ENCODE measurements around the gene LCN10. TPM values are rescaled to one million over a fixed set of nuclear protein-coding genes. Genes with fewer than 3 reads are reported as not detected.
A peak's percentile ranks its signal among the peaks of the same experiment; 100 is the strongest.

The LCN10 gene
- total and polyA plus RNA-seq, 2 of the 13 experiments (the other 11 are each of a cell fraction or from before 2014, with no cell fraction given) = 0.53 to 0.61 TPM

DNA sequence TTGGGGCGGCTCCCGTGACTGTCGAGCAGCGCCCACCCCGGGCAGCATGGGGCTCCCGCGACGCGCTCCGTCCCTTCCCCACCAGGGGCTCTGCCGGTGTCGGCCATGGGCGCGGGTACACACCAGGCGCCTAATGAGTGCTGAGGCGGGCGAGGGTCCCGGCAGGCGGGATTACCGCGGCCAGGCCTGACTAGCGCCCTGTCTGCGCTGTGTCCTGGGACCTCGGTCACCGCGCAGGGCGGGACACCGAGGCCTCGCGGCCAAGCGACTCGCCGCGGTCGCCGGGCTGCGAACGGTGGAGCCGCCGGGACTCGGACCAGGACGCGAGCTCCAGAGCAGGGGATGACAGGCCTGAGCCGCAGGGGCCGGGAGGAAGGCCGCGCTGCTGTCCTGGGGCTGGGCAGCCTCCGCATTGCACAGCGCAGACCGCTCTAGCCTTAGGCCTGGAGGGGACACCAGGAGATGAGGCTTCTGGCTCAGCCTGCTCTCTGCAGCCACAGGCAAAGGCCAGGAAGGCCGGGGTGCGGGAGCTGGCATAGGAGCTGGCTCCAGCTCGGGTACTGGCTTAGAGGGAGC, 14.1 kb downstream of the LCN10 start (continued):
- TF ChIP-seq, protein P1, sequence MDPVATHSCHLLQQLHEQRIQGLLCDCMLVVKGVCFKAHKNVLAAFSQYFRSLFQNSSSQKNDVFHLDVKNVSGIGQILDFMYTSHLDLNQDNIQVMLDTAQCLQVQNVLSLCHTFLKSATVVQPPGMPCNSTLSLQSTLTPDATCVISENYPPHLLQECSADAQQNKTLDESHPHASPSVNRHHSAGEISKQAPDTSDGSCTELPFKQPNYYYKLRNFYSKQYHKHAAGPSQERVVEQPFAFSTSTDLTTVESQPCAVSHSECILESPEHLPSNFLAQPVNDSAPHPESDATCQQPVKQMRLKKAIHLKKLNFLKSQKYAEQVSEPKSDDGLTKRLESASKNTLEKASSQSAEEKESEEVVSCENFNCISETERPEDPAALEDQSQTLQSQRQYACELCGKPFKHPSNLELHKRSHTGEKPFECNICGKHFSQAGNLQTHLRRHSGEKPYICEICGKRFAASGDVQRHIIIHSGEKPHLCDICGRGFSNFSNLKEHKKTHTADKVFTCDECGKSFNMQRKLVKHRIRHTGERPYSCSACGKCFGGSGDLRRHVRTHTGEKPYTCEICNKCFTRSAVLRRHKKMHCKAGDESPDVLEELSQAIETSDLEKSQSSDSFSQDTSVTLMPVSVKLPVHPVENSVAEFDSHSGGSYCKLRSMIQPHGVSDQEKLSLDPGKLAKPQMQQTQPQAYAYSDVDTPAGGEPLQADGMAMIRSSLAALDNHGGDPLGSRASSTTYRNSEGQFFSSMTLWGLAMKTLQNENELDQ (CRISPR knock-in tag; IDR thresholded peaks at IDR 0.05; ENCODE audit: borderline replicate concordance) = no peak
- TF ChIP-seq, protein P2, sequence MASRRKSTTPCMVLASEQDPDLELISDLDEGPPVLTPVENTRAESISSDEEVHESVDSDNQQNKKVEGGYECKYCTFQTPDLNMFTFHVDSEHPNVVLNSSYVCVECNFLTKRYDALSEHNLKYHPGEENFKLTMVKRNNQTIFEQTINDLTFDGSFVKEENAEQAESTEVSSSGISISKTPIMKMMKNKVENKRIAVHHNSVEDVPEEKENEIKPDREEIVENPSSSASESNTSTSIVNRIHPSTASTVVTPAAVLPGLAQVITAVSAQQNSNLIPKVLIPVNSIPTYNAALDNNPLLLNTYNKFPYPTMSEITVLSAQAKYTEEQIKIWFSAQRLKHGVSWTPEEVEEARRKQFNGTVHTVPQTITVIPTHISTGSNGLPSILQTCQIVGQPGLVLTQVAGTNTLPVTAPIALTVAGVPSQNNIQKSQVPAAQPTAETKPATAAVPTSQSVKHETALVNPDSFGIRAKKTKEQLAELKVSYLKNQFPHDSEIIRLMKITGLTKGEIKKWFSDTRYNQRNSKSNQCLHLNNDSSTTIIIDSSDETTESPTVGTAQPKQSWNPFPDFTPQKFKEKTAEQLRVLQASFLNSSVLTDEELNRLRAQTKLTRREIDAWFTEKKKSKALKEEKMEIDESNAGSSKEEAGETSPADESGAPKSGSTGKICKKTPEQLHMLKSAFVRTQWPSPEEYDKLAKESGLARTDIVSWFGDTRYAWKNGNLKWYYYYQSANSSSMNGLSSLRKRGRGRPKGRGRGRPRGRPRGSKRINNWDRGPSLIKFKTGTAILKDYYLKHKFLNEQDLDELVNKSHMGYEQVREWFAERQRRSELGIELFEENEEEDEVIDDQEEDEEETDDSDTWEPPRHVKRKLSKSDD (CRISPR knock-in tag; IDR thresholded peaks at IDR 0.05; ENCODE audit: low read depth) = no peak
- no peak for TF ChIP-seq SKI (IDR thresholded peaks at IDR 0.05; ENCODE audit: partially characterized antibody)
- TF ChIP-seq SOX6 (IDR thresholded peaks at IDR 0.05) = no peak
- TF ChIP-seq SOX6 (CRISPR knock-in tag; IDR thresholded peaks at IDR 0.05) = 0 out of 2 replicates have a peak, but pooled peaks have one; percentile 3
- TF ChIP-seq CBFB (CRISPR knock-in tag; IDR thresholded peaks at IDR 0.05) = no peak
- TF ChIP-seq ZNF549 (CRISPR knock-in tag; IDR thresholded peaks at IDR 0.05) = no peak
- 0 out of 2 replicates have a peak, but pooled peaks have one; percentile 14 for TF ChIP-seq FOSL1 (CRISPR knock-in tag; IDR thresholded peaks at IDR 0.05; ENCODE audit: borderline replicate concordance)
- peak; percentile 100 for TF ChIP-seq ZKSCAN8 (CRISPR knock-in tag; IDR thresholded peaks at IDR 0.05; ENCODE audit: borderline replicate concordance)
- no peak for TF ChIP-seq RFX3 (CRISPR knock-in tag; IDR thresholded peaks at IDR 0.05)
- peak; percentile 76 for TF ChIP-seq REXO4 (CRISPR knock-in tag; IDR thresholded peaks at IDR 0.05; ENCODE audit: borderline replicate concordance)
- TF ChIP-seq ZNF552 (CRISPR knock-in tag; IDR thresholded peaks at IDR 0.05; ENCODE audit: borderline replicate concordance) = peak; percentile 77; the same call in 1 of the 2 replicates
- TF ChIP-seq ZNF839 (CRISPR knock-in tag; IDR thresholded peaks at IDR 0.05; ENCODE audit: borderline replicate concordance) = peak; percentile 35; the same call in 1 of the 2 replicates
- 0 out of 2 replicates have a peak, but pooled peaks have one; percentile 53 for TF ChIP-seq ADNP (CRISPR knock-in tag; IDR thresholded peaks at IDR 0.05)
- no peak for TF ChIP-seq ZFP41 (CRISPR knock-in tag; IDR thresholded peaks at IDR 0.05; ENCODE audit: borderline replicate concordance)
- no peak for TF ChIP-seq ZNF234 (CRISPR knock-in tag; conservative IDR thresholded peaks at IDR 0.05)
- no peak for TF ChIP-seq FOXM1 (CRISPR knock-in tag; IDR thresholded peaks at IDR 0.05)
- TF ChIP-seq AGO2 (optimal IDR thresholded peaks at IDR 0.05; ENCODE audit: low read depth, low read length) = peak; percentile 72
- peak; percentile 91; the same call in 1 of the 2 replicates for TF ChIP-seq ZNF670 (CRISPR knock-in tag; IDR thresholded peaks at IDR 0.05; ENCODE audit: borderline replicate concordance)
- peak; percentile 11 for TF ChIP-seq RBM39 (IDR thresholded peaks at IDR 0.05; ENCODE audit: low read depth, low read length, poor library complexity, severe bottlenecking)
- TF ChIP-seq ZC3H13 (CRISPR knock-in tag; IDR thresholded peaks at IDR 0.05) = no peak; the same call in 1 of the 2 replicates
- TF ChIP-seq IKZF1 (IDR thresholded peaks at IDR 0.05) = no peak
- TF ChIP-seq ZNF180 (CRISPR knock-in tag; IDR thresholded peaks at IDR 0.05; ENCODE audit: borderline replicate concordance, low read depth) = no peak
- peak; percentile 94; the same call in 1 of the 2 replicates for TF ChIP-seq ZFP82 (CRISPR knock-in tag; IDR thresholded peaks at IDR 0.05; ENCODE audit: borderline replicate concordance)
